Chondrocyte (in vitro differentiated cells): Measurements from ENCODE around the gene RIC3. TPM values are rescaled to one million over a fixed set of nuclear protein-coding genes. Genes with fewer than 3 reads are reported as not detected.

Experiments
- DNase-seq: peaks from one replicate; pipeline ENCODE4 v3.0.0; 2021; ENCODE audit warnings: mixed read lengths, low spot score
- H3K27ac Mint-ChIP-seq: one replicate; pipeline ENCODE4 v1.8.0; 2021; ENCODE audit warnings: mild to moderate bottlenecking, moderate library complexity, mixed read lengths; ENCODE audit not compliant: unreplicated experiment
- H3K27me3 Mint-ChIP-seq: 2 replicates; pipeline ENCODE4 v1.8.0; 2021; ENCODE audit warnings: low read depth, mixed read lengths
- H3K36me3 Mint-ChIP-seq: 2 replicates; pipeline ENCODE4 v1.8.0; 2021; ENCODE audit warnings: low read depth, mixed read lengths
- H3K4me1 Mint-ChIP-seq: 2 replicates; pipeline ENCODE4 v1.8.0; 2021; ENCODE audit warnings: low read depth, mild to moderate bottlenecking, mixed read lengths
- H3K4me3 Mint-ChIP-seq: one replicate; pipeline ENCODE4 v1.8.0; 2021; ENCODE audit warnings: mild to moderate bottlenecking, moderate library complexity, mixed read lengths; ENCODE audit not compliant: unreplicated experiment
- H3K9me3 Mint-ChIP-seq: 2 replicates; pipeline ENCODE4 v1.8.0; 2021; ENCODE audit warnings: low read depth, mixed read lengths
- total RNA-seq: library from RNA; stranded (reverse); gene quantifications from 3 replicates; pipeline ENCODE4 v1.2.1, GENCODE V29; 2021
- TF ChIP-seq, protein P1 (sequence below): fragments of 200-600 bp; sonication (generic); IDR thresholded peaks from 2 replicates; pipeline ENCODE4 v1.5.0; 2021; ENCODE audit warnings: antibody characterized with exemption, mild to moderate bottlenecking, moderate library complexity

Gene RIC3
- total RNA-seq, 1 donor from 2014 or later = 0.12 TPM

DNA sequence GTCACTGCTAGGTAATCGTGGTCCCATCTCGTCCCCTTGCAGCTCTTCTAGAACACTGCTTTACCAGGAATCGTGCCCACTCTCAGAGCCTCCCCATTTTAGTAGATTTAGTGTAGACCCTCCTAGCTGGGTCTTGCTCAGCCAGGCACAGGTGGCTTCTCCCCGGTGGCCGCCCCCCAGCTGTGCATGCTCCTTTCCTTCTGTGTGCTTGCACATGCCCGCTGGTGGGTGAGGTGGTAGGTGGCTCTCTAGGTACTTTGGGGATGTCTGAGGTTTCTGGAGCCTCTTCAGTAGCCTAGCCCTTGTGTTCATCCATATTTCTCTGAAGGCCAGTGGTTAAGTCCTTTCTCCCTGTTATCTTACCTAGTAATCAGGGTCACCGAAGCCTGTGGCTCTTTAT lies 82.3 kb downstream of the RIC3 start:
- Mint-ChIP-seq H3K4me1 (peaks cover 25% of the 10 kb centered on the region), H3K27ac (no peak overlapping the region), H3K27me3 (no peaks in the 10 kb centered on the region), H3K4me3 (no peak overlapping the region), H3K36me3 (no peaks in the 10 kb centered on the region), H3K9me3 (no peaks in the 10 kb centered on the region)
- TF ChIP-seq, protein P1, sequence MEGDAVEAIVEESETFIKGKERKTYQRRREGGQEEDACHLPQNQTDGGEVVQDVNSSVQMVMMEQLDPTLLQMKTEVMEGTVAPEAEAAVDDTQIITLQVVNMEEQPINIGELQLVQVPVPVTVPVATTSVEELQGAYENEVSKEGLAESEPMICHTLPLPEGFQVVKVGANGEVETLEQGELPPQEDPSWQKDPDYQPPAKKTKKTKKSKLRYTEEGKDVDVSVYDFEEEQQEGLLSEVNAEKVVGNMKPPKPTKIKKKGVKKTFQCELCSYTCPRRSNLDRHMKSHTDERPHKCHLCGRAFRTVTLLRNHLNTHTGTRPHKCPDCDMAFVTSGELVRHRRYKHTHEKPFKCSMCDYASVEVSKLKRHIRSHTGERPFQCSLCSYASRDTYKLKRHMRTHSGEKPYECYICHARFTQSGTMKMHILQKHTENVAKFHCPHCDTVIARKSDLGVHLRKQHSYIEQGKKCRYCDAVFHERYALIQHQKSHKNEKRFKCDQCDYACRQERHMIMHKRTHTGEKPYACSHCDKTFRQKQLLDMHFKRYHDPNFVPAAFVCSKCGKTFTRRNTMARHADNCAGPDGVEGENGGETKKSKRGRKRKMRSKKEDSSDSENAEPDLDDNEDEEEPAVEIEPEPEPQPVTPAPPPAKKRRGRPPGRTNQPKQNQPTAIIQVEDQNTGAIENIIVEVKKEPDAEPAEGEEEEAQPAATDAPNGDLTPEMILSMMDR = no peak
- peak; percentile 54 for DNase-seq

DNA sequence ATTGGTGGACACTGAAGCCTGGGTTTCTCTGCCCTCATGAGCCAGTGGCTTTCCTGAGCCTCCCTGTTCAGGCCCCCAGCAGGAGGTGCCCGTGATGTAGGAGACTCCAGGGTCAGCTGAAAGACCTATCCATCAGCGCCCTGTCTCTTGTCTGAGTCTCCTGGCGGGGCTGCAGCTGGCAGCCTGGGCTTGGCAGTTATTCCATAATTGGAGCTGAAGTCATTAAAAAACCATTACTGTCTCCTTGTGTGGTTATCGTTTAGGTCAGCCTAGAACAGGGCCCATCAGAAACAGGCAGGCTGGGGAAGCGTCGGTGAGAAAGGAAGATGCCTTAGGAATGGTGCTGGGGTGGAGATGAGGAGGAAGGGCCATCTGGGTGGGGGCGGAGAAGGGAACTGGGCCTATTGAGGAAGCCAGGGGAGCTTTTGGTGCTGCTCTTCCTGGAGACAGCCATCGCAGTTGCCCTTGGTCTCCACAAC lies 82.8 kb downstream of the RIC3 start:
- no peak overlapping the region for H3K4me3 Mint-ChIP-seq
- TF ChIP-seq, protein P1 = no peak
- peak; percentile 63 for DNase-seq
- H3K27me3 Mint-ChIP-seq = no peaks in the 10 kb centered on the region
- H3K4me1 Mint-ChIP-seq = peaks cover 25% of the 10 kb centered on the region
- H3K9me3 Mint-ChIP-seq = no peaks in the 10 kb centered on the region
- H3K27ac Mint-ChIP-seq = no peak overlapping the region
- no peaks in the 10 kb centered on the region for H3K36me3 Mint-ChIP-seq

DNA sequence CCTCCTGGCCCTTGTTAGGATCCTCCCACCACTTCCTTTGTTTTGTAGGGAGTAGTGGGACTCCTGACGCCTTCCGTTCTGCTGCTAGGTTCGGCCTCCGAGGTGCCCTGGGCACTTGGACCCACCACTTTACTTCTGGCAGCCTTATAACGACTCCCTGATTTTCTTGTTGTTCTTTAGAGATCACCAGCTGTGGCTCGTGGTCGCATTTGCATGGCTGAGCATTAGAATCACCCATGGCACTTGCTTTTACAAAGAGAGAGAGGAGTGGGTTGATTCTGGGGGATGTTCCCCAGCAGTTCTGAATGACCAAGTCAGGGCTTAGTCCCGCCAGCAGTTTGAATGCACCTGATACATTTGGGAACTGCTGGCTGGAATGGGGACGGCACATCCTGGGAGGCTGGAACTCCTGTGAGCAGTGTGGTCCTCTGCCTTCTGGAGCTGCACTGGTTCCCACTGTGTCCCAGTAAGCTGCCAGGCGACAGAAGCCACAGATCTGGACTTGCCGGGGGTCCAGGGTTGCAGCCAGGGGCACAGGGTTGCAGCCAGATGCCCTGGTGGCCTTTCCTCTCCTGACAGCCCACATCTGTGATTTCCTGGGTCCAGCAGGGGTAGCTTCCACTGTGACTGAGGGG lies 83.7 kb downstream of the RIC3 start:
- Mint-ChIP-seq H3K4me3 (no peak overlapping the region), H3K4me1 (peaks cover 30% of the 10 kb centered on the region), H3K27me3 (no peaks in the 10 kb centered on the region), H3K9me3 (no peaks in the 10 kb centered on the region), H3K27ac (no peak overlapping the region), H3K36me3 (no peaks in the 10 kb centered on the region)
- TF ChIP-seq, protein P1 = no peak
- DNase-seq = peak; percentile 59

DNA sequence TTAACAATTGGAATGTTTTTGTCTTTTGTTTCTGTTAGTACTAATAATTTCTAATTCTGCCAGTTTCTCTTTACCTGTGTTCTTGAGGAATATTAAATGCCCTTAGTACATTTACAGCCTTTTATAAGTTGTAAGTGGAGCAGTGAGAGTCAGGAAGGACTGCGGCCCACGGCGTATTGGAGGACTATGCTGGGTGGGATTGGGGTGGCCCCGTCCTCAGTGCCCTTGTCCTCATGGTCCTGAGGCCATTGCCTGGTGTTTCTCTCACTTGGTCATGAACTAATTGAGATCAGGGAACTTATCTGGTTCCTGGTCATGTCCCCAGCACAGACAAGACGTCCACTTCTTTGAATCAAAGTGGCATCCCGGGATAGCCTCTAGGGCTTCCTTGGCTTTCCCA lies 84.5 kb downstream of the RIC3 start:
- no peaks in the 10 kb centered on the region for H3K27me3 Mint-ChIP-seq
- H3K36me3 Mint-ChIP-seq = no peaks in the 10 kb centered on the region
- TF ChIP-seq, protein P1 = no peak
- no peak overlapping the region for H3K4me3 Mint-ChIP-seq
- peaks cover 30% of the 10 kb centered on the region for H3K4me1 Mint-ChIP-seq
- peak; percentile 77 for DNase-seq
- no peak overlapping the region for H3K27ac Mint-ChIP-seq
- H3K9me3 Mint-ChIP-seq = no peaks in the 10 kb centered on the region

DNA sequence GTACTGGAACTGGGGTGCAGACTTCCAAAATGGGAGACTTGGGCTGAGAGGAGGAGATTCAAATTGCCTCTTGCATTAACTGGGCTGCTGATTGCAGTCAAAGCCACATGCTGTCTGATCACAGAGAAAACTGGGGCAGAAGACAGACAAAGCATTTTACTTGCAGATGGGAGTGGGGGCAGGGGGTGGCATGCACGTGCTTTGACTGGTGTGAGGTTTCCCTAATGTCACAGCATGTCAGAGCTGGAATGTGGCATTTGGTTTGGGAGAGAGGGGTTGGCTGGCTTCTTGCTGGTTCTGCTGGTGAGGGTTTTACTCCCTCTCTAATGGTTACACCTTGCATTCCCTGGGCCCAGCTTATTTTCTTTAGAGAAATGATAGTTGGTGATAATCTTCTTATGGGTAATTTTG lies 84.9 kb downstream of the RIC3 start:
- peaks cover 30% of the 10 kb centered on the region for H3K4me1 Mint-ChIP-seq
- no peak overlapping the region for H3K27ac Mint-ChIP-seq

More for the DNA sequence above, 84.9 kb downstream of the RIC3 start:
- Mint-ChIP-seq H3K36me3 (no peaks in the 10 kb centered on the region), H3K4me3 (no peak overlapping the region), H3K27me3 (no peaks in the 10 kb centered on the region), H3K9me3 (no peaks in the 10 kb centered on the region)
- TF ChIP-seq, protein P1 = no peak
- DNase-seq = peak; percentile 25
